Hepatocyte (in vitro differentiated cells): ENCODE results near the gene ZNRF4. TPM values are rescaled to one million over a fixed set of nuclear protein-coding genes. Genes with fewer than 3 reads are reported as not detected.

ENCODE experiments used
- DNase-seq: peaks from one replicate; pipeline ENCODE4 v3.0.0-alpha.2; 2016; ENCODE audit warnings: low spot score
- H2AFZ ChIP-seq: fragments of 200-600 bp; sonication (generic); 2 replicates; pipeline ENCODE4 v1.6.0; 2016; ENCODE audit warnings: antibody characterized with exemption, mild to moderate bottlenecking
- H3K27ac ChIP-seq: fragments of 200-600 bp; sonication (generic); 2 replicates; pipeline ENCODE4 v1.5.1; 2016; ENCODE audit warnings: mild to moderate bottlenecking
- H3K27me3 ChIP-seq: fragments of 200-600 bp; sonication (generic); 2 replicates; pipeline ENCODE4 v1.6.1; 2016
- H3K36me3 ChIP-seq: fragments of 200-600 bp; sonication (generic); replicated peaks from 2 replicates; pipeline ENCODE4 v1.5.1; 2016; ENCODE audit warnings: low read depth; ENCODE audit not compliant: insufficient read depth
- H3K4me1 ChIP-seq: fragments of 200-600 bp; sonication (generic); 2 replicates; pipeline ENCODE4 v1.5.1; 2016; ENCODE audit warnings: mild to moderate bottlenecking, moderate library complexity; ENCODE audit not compliant: insufficient read depth
- H3K4me2 ChIP-seq: fragments of 200-600 bp; sonication (generic); 2 replicates; pipeline ENCODE4 v1.6.0; 2016
- H3K4me3 ChIP-seq: fragments of 200-600 bp; sonication (generic); 2 replicates; pipeline ENCODE4 v1.5.1; 2016; ENCODE audit warnings: mild to moderate bottlenecking
- H3K79me2 ChIP-seq: fragments of 200-600 bp; sonication (generic); 2 replicates; pipeline ENCODE4 v1.6.0; 2017; ENCODE audit warnings: mild to moderate bottlenecking
- H3K9me2 ChIP-seq: fragments of 200-600 bp; sonication (generic); replicated peaks from 2 replicates; pipeline ENCODE4 v1.6.0; 2017; ENCODE audit warnings: mild to moderate bottlenecking; ENCODE audit not compliant: insufficient read depth
- H3K9me3 ChIP-seq: fragments of 200-600 bp; sonication (generic); 2 replicates; pipeline ENCODE4 v1.5.1; 2016; ENCODE audit warnings: low read depth, mild to moderate bottlenecking
- H4K20me1 ChIP-seq: fragments of 200-600 bp; sonication (generic); 2 replicates; pipeline ENCODE4 v1.6.0; 2016; ENCODE audit warnings: mild to moderate bottlenecking; ENCODE audit not compliant: insufficient read depth, poor library complexity, severe bottlenecking
- CTCF ChIP-seq: fragments of 200-600 bp; sonication (generic); IDR thresholded peaks from 2 replicates; pipeline ENCODE4 v1.5.1; 2016; ENCODE audit warnings: antibody characterized with exemption, mild to moderate bottlenecking; ENCODE audit not compliant: poor library complexity
- EZH2 ChIP-seq: fragments of 200-600 bp; sonication (generic); IDR thresholded peaks from 2 replicates; pipeline ENCODE4 v1.6.1; 2016; ENCODE audit warnings: antibody characterized with exemption, mild to moderate bottlenecking, borderline replicate concordance
- EZH2phosphoT487 ChIP-seq: fragments of 200-600 bp; sonication (generic); IDR thresholded peaks from one replicate; pipeline ENCODE4 v1.6.1; 2018; ENCODE audit warnings: antibody characterized with exemption, mild to moderate bottlenecking, low read depth, moderate library complexity; ENCODE audit not compliant: unreplicated experiment, severe bottlenecking
- WGBS: methylation state at CpG from one replicate; pipeline ENCODE4 v1.1.6; 2016; ENCODE audit warnings: low lambda C conversion rate; ENCODE audit errors: missing lambda C conversion rate; 5-methylcytosine and 5-hydroxymethylcytosine counted together
- polyA plus RNA-seq: library from polyadenylated mRNA; unstranded; fragments of >200 nt; fragmentation: Nextera tagmentation; extraction: Ambion mirVana; gene quantifications from 2 replicates; pipeline ENCODE4 v1.2.1, GENCODE V29; 2016
- total RNA-seq: library from RNA; depleted of rRNA; stranded (reverse); fragments of >200 nt; gene quantifications from 2 replicates; pipeline ENCODE4 v1.2.3, GENCODE V29; 2014

Gene ZNRF4
- total and polyA plus RNA-seq, 2 experiments from 2014 or later = not detected

GRCh38 chr19:5445561-5446055, 9.6 kb upstream of the ZNRF4 start:
- WGBS = 58% methylated on average over 5 of the region's 5 CpGs
- Histone ChIP-seq H2AFZ (no peak overlapping the region), H3K4me1 (no peaks in the 10 kb centered on the region), H3K4me3 (no peak overlapping the region), H3K9me3 (no peaks in the 10 kb centered on the region), H3K27me3 (peaks cover 5% of the 10 kb centered on the region), H4K20me1 (no peaks in the 10 kb centered on the region), H3K79me2 (no peaks in the 10 kb centered on the region), H3K4me2 (no peak overlapping the region), H3K27ac (no peak overlapping the region), H3K9me2 (no peaks in the 10 kb centered on the region), H3K36me3 (no peaks in the 10 kb centered on the region)
- TF ChIP-seq EZH2phosphoT487 (no peak), EZH2 (no peak), CTCF (no peak)
- DNase-seq = no peak

- no peak for DNase-seq
- Histone ChIP-seq H4K20me1 (no peaks in the 10 kb centered on the region), H3K4me1 (no peaks in the 10 kb centered on the region), H3K9me3 (no peaks in the 10 kb centered on the region), H3K9me2 (no peaks in the 10 kb centered on the region), H2AFZ (no peak overlapping the region), H3K79me2 (no peaks in the 10 kb centered on the region), H3K27me3 (no peaks in the 10 kb centered on the region), H3K4me3 (no peak overlapping the region), H3K27ac (no peak overlapping the region), H3K36me3 (no peaks in the 10 kb centered on the region), H3K4me2 (no peak overlapping the region)
- 63% methylated on average over 15 of the region's 15 CpGs for WGBS
- no peak for TF ChIP-seq EZH2phosphoT487
- no peak for TF ChIP-seq CTCF
- no peak for TF ChIP-seq EZH2
Measured at GRCh38 chr19:5447700-5448311, 7.4 kb upstream of the ZNRF4 start.

GRCh38 chr19:5448374-5448773, 6.8 kb upstream of the ZNRF4 start:
- H2AFZ ChIP-seq = no peak overlapping the region
- H3K9me2 ChIP-seq = no peaks in the 10 kb centered on the region
- no peaks in the 10 kb centered on the region for H3K4me1 ChIP-seq
- H3K79me2 ChIP-seq = no peaks in the 10 kb centered on the region
- no peak overlapping the region for H3K4me3 ChIP-seq
- no peak for DNase-seq
- WGBS = 54% methylated on average over 15 of the region's 15 CpGs
- H3K4me2 ChIP-seq = no peak overlapping the region
- H4K20me1 ChIP-seq = no peaks in the 10 kb centered on the region
- no peaks in the 10 kb centered on the region for H3K27me3 ChIP-seq
- H3K27ac ChIP-seq = no peak overlapping the region
- no peaks in the 10 kb centered on the region for H3K9me3 ChIP-seq
- TF ChIP-seq EZH2phosphoT487 (no peak), EZH2 (no peak), CTCF (no peak)
- no peaks in the 10 kb centered on the region for H3K36me3 ChIP-seq
